GM13976 (cell line): ENCODE measurements around the gene MAD1L1.

Experiments used
- DNase-seq: peaks from one replicate; pipeline ENCODE4 v3.0.0; 2012; ENCODE audit warnings: low spot score
- CTCF ChIP-seq: IDR thresholded peaks from 2 replicates; pipeline ENCODE4 v1.5.1; 2012; ENCODE audit warnings: borderline replicate concordance, mild to moderate bottlenecking; ENCODE audit not compliant: insufficient read depth; ENCODE audit errors: extremely low read depth, missing control alignments, control extremely low read depth
- in situ Hi-C: fragments of 300-500 bp; cut with MboI; formaldehyde crosslinking; loops from one replicate; pipeline ENCODE4 v1.12.0; 2022; ENCODE audit warnings: low sequenced_read_pairs, mixed read lengths, inconsistent platforms; ENCODE audit not compliant: unreplicated experiment

MAD1L1 gene

GRCh38 chr7:1938788-1939433 is 293.8 kb downstream of the MAD1L1 start:
- no peak for DNase-seq
- no peak for TF ChIP-seq CTCF
- in situ Hi-C loops = no loop called here

GRCh38 chr7:1937252-1937605 is 295.5 kb downstream of the MAD1L1 start:
- in situ Hi-C loops = no loop called here
- no peak for TF ChIP-seq CTCF
- DNase-seq = no peak

GRCh38 chr7:1936531-1937251 is 296.1 kb downstream of the MAD1L1 start:
- in situ Hi-C loops = no loop called here
- no peak for TF ChIP-seq CTCF
- no peak for DNase-seq

GRCh38 chr7:1936006-1936310 is 296.8 kb downstream of the MAD1L1 start:
- no peak for DNase-seq
- in situ Hi-C loops = no loop called here
- no peak for TF ChIP-seq CTCF

- in situ Hi-C loops = no loop called here
- TF ChIP-seq CTCF = no peak
- no peak for DNase-seq
These were observed 297.4 kb downstream of the MAD1L1 start for GRCh38 chr7:1935176-1936005.

GRCh38 chr7:1934756-1935155 is 298.0 kb downstream of the MAD1L1 start:
- TF ChIP-seq CTCF = no peak
- in situ Hi-C loops = no loop called here
- no peak for DNase-seq
